ENCODE results near the gene GPR160. TPM values are rescaled to one million over a fixed set of nuclear protein-coding genes. Genes with fewer than 3 reads are reported as not detected.

Gene GPR160, protein sequence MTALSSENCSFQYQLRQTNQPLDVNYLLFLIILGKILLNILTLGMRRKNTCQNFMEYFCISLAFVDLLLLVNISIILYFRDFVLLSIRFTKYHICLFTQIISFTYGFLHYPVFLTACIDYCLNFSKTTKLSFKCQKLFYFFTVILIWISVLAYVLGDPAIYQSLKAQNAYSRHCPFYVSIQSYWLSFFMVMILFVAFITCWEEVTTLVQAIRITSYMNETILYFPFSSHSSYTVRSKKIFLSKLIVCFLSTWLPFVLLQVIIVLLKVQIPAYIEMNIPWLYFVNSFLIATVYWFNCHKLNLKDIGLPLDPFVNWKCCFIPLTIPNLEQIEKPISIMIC
- 100 to 1,000 TPM in 1 of 4 donors, 10 to 100 TPM in 3; 48.6 to 358 (median 55.8) TPM for polyA plus RNA-seq
- long read RNA-seq, donor 1: 0 reads
- long read RNA-seq, donor 2, transcript GPR160-201 (4 exons, 2,039 nt): major isoform, 15 of 15 reads
- long read RNA-seq, donor 2, partial matches to known transcripts: 0 of 15 reads
- long read RNA-seq, donor 2, other reads (novel, unspliced or antisense): 0 of 15 reads
- long read RNA-seq, donor 3, transcript GPR160-201 (4 exons, 2,039 nt): major isoform, 20 of 34 reads
- long read RNA-seq, donor 3, partial matches to known transcripts: 6 of 34 reads
- long read RNA-seq, donor 3, other reads (novel, unspliced or antisense): 8 of 34 reads
- long read RNA-seq, donor 4, partial matches to known transcripts: 0 of 4 reads
- long read RNA-seq, donor 4, other reads (novel, unspliced or antisense): 0 of 4 reads
- long read RNA-seq, donor 5, transcript GPR160-201 (4 exons, 2,039 nt): major isoform, 10 of 27 reads
- long read RNA-seq, donor 5, partial matches to known transcripts: 12 of 27 reads
- long read RNA-seq, donor 5, other reads (novel, unspliced or antisense): 5 of 27 reads
- long read RNA-seq, donor 6, transcript GPR160-201 (4 exons, 2,039 nt): major isoform, 44 of 96 reads
- long read RNA-seq, donor 6, partial matches to known transcripts: 40 of 96 reads
- long read RNA-seq, donor 6, other reads (novel, unspliced or antisense): 10 of 96 reads
- long read RNA-seq, donor 7: 0 reads
- long read RNA-seq, donor 8: 0 reads
- long read RNA-seq, donor 9, transcript GPR160-201 (4 exons, 2,039 nt): major isoform, 15 of 16 reads
- long read RNA-seq, donor 9, partial matches to known transcripts: 0 of 16 reads
- long read RNA-seq, donor 9, other reads (novel, unspliced or antisense): 0 of 16 reads
- long read RNA-seq, donor 10, transcript GPR160-201 (4 exons, 2,039 nt): major isoform, 38 of 76 reads
- long read RNA-seq, donor 10, partial matches to known transcripts: 23 of 76 reads
- long read RNA-seq, donor 10, other reads (novel, unspliced or antisense): 14 of 76 reads

- Histone ChIP-seq H3K4me3 (ENCODE audit: low read depth in 1 of 3, low read length in 3 of 3) (peak within 1 kb of the TSS; percentile 73 to 84 (median 77)), H3K27me3 (ENCODE audit: control insufficient read depth in 3 of 3, insufficient read depth in 3 of 3, low read length in 3 of 3) (peaks cover 0 to 4% (median 0%) of the 10 kb centered on the region in 3 donors), H3K9me3 (ENCODE audit: control insufficient read depth in 2 of 2, insufficient read depth in 1 of 2, low read depth in 1 of 2, low read length in 1 of 2) (no peaks in the 10 kb centered on the region), H3K27ac (ENCODE audit: low read depth in 1 of 3, low read length in 2 of 3) (peak within 1 kb of the TSS; percentile 89 to 92 (median 91)), H3K4me1 (ENCODE audit: control insufficient read depth in 3 of 3, insufficient read depth in 2 of 3, low read depth in 1 of 3, low read length in 2 of 3) (peaks cover 0 to 10% (median 2%) of the 10 kb centered on the region in 3 donors), H3K36me3 (ENCODE audit: control insufficient read depth in 3 of 3, insufficient read depth in 2 of 3, low read depth in 1 of 3, low read length in 3 of 3) (peaks cover 0 to 6% (median 0%) of the 10 kb centered on the region in 3 donors)
- WGBS, 3 donors: 4 to 5% (median 5%) methylated on average over 48 to 78 of the region's 78 CpGs
- DNase-seq (peak; percentile 95 to 97), FAIRE-seq (no peak)
Measured at GRCh38 chr3:170037463-170038433, at the start of gene GPR160. TSS of gene GPR160 (plus strand) at chr3:170037995. CDS start at chr3:170083973, 45,978 bp downstream.

- H3K36me3 ChIP-seq (ENCODE audit: control insufficient read depth in 3 of 3, insufficient read depth in 2 of 3, low read depth in 1 of 3, low read length in 3 of 3): peaks cover 12 to 23% (median 14%) of the 10 kb centered on the region in 3 donors
- 94 to 97% (median 95%) methylated on average over 4 of the region's 4 CpGs for WGBS, 3 donors
- no peak overlapping the region for H3K27ac ChIP-seq (ENCODE audit: low read depth in 1 of 3, low read length in 2 of 3)
- FAIRE-seq (no peak), DNase-seq (no peak)
- no peaks in the 10 kb centered on the region for H3K4me1 ChIP-seq (ENCODE audit: control insufficient read depth in 3 of 3, insufficient read depth in 2 of 3, low read depth in 1 of 3, low read length in 2 of 3)
- no peaks in the 10 kb centered on the region for H3K27me3 ChIP-seq (ENCODE audit: control insufficient read depth in 3 of 3, insufficient read depth in 3 of 3, low read length in 3 of 3)
- no peak overlapping the region for H3K4me3 ChIP-seq (ENCODE audit: low read depth in 1 of 3, low read length in 3 of 3)
- no peaks in the 10 kb centered on the region for H3K9me3 ChIP-seq (ENCODE audit: control insufficient read depth in 2 of 2, insufficient read depth in 1 of 2, low read depth in 1 of 2, low read length in 1 of 2)
Measured at GRCh38 chr3:169990431-169990830, 47.4 kb upstream of the GPR160 start.

DNA sequence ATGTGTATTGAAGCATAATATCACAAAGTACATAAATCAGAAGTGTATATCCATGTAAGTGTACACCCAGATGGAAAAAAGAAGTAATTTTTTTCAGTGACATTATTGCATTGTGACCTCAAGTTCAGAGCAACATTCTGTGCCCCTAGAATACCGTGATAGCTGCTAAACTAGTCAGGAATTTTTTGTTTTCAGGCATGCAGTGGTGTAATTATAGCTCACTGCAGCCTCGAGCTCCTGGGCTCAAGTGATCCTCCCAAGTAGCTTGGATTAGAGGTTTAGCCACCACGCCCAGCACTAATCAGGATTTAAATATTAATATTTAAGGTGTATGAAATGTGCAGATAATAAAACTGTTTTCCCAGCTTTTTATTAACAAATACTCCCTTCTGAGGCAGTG is 45.6 kb upstream of the GPR160 start:
- no peaks in the 10 kb centered on the region for H3K27me3 ChIP-seq (ENCODE audit: control insufficient read depth in 3 of 3, insufficient read depth in 3 of 3, low read length in 3 of 3)
- WGBS, 3 donors: 50 to 71% (median 62%) methylated on average over 3 of the region's 3 CpGs
- H3K4me1 ChIP-seq (ENCODE audit: control insufficient read depth in 3 of 3, insufficient read depth in 2 of 3, low read depth in 1 of 3, low read length in 2 of 3): no peaks in the 10 kb centered on the region
- FAIRE-seq (no peak), DNase-seq (no peak)
- H3K4me3 ChIP-seq (ENCODE audit: low read depth in 1 of 3, low read length in 3 of 3): no peak overlapping the region
- no peak overlapping the region for H3K27ac ChIP-seq (ENCODE audit: low read depth in 1 of 3, low read length in 2 of 3)
- peaks cover 9 to 20% (median 16%) of the 10 kb centered on the region in 3 donors for H3K36me3 ChIP-seq (ENCODE audit: control insufficient read depth in 3 of 3, insufficient read depth in 2 of 3, low read depth in 1 of 3, low read length in 3 of 3)
- no peaks in the 10 kb centered on the region for H3K9me3 ChIP-seq (ENCODE audit: control insufficient read depth in 2 of 2, insufficient read depth in 1 of 2, low read depth in 1 of 2, low read length in 1 of 2)

- 86 to 93% (median 92%) methylated on average over 5 of the region's 5 CpGs for WGBS, 3 donors
- no peak overlapping the region for H3K27ac ChIP-seq (ENCODE audit: low read depth in 1 of 3, low read length in 2 of 3)
- no peak overlapping the region for H3K4me3 ChIP-seq (ENCODE audit: low read depth in 1 of 3, low read length in 3 of 3)
- no peak for FAIRE-seq
- H3K27me3 ChIP-seq (ENCODE audit: control insufficient read depth in 3 of 3, insufficient read depth in 3 of 3, low read length in 3 of 3): no peaks in the 10 kb centered on the region
- H3K4me1 ChIP-seq (ENCODE audit: control insufficient read depth in 3 of 3, insufficient read depth in 2 of 3, low read depth in 1 of 3, low read length in 2 of 3): no peaks in the 10 kb centered on the region
- DNase-seq: no peak
- H3K9me3 ChIP-seq (ENCODE audit: control insufficient read depth in 2 of 2, insufficient read depth in 1 of 2, low read depth in 1 of 2, low read length in 1 of 2): no peaks in the 10 kb centered on the region
- H3K36me3 ChIP-seq (ENCODE audit: control insufficient read depth in 3 of 3, insufficient read depth in 2 of 3, low read depth in 1 of 3, low read length in 3 of 3): peaks cover 8 to 19% (median 13%) of the 10 kb centered on the region in 3 donors
Measured at GRCh38 chr3:169992781-169993180, 45.0 kb upstream of the GPR160 start.

DNA sequence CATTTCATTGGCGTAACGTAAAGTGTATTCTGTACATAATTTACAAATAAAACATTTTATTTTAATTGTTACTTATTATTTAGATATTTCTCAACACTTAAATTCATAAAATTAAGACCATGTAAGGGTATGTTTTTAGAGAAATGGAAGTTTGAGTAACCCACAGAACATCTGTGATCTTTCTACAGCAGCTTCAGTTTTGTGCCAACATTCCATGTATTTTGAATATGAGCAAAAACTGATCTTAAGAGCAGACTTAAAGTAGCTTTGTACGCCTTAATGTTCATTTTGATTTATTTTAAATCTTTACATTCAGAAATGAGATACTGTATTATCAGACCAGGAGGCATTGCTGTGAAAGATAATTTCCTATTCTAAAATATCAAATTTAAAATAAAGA is 44.0 kb upstream of the GPR160 start:
- no peak overlapping the region for H3K27ac ChIP-seq (ENCODE audit: low read depth in 1 of 3, low read length in 2 of 3)
- no peak for DNase-seq
- H3K4me1 ChIP-seq (ENCODE audit: control insufficient read depth in 3 of 3, insufficient read depth in 2 of 3, low read depth in 1 of 3, low read length in 2 of 3): no peaks in the 10 kb centered on the region
- WGBS, 3 donors: 87 to 99% (median 96%) methylated on average over 3 of the region's 3 CpGs
- peaks cover 8 to 19% (median 12%) of the 10 kb centered on the region in 3 donors for H3K36me3 ChIP-seq (ENCODE audit: control insufficient read depth in 3 of 3, insufficient read depth in 2 of 3, low read depth in 1 of 3, low read length in 3 of 3)
- no peak overlapping the region for H3K4me3 ChIP-seq (ENCODE audit: low read depth in 1 of 3, low read length in 3 of 3)
- H3K27me3 ChIP-seq (ENCODE audit: control insufficient read depth in 3 of 3, insufficient read depth in 3 of 3, low read length in 3 of 3): no peaks in the 10 kb centered on the region
- H3K9me3 ChIP-seq (ENCODE audit: control insufficient read depth in 2 of 2, insufficient read depth in 1 of 2, low read depth in 1 of 2, low read length in 1 of 2): no peaks in the 10 kb centered on the region
- FAIRE-seq: peak; percentile 80

- no peak overlapping the region for H3K4me3 ChIP-seq (ENCODE audit: low read depth in 1 of 3, low read length in 3 of 3)
- H3K27me3 ChIP-seq (ENCODE audit: control insufficient read depth in 3 of 3, insufficient read depth in 3 of 3, low read length in 3 of 3): no peaks in the 10 kb centered on the region
- H3K9me3 ChIP-seq (ENCODE audit: control insufficient read depth in 2 of 2, insufficient read depth in 1 of 2, low read depth in 1 of 2, low read length in 1 of 2): peaks cover 0 to 3% of the 10 kb centered on the region in 2 donors
- FAIRE-seq (no peak), DNase-seq (no peak)
- peaks cover 6 to 12% (median 10%) of the 10 kb centered on the region in 3 donors for H3K36me3 ChIP-seq (ENCODE audit: control insufficient read depth in 3 of 3, insufficient read depth in 2 of 3, low read depth in 1 of 3, low read length in 3 of 3)
- no peak overlapping the region for H3K27ac ChIP-seq (ENCODE audit: low read depth in 1 of 3, low read length in 2 of 3)
- 95 to 97% (median 96%) methylated on average over 2 of the region's 2 CpGs for WGBS, 3 donors
- no peaks in the 10 kb centered on the region for H3K4me1 ChIP-seq (ENCODE audit: control insufficient read depth in 3 of 3, insufficient read depth in 2 of 3, low read depth in 1 of 3, low read length in 2 of 3)
Measured at GRCh38 chr3:169996063-169996462, 41.7 kb upstream of the GPR160 start.

DNA sequence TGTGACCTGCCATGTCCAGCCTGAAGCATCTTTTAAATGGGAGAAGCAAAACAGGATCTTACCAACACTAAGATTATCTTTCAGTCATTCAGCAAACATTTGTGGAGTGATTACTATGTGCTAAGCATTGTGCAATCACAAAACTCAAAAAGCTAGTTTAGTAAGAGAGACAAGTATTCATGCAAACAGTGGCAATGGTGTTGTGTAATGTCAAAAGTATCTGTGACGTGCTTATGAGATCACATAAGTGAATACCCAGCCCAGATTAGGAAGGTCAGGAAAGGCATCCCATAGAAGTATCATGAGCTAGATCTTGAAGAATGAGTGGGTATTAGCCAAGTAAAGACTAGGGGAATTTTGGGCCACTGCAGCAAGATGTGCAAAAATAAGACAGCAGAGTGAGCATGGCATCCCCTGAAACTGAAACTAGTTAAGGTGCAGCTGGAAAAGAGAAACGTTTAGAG is 39.1 kb upstream of the GPR160 start:
- Histone ChIP-seq H3K4me1 (ENCODE audit: control insufficient read depth in 3 of 3, insufficient read depth in 2 of 3, low read depth in 1 of 3, low read length in 2 of 3) (no peaks in the 10 kb centered on the region), H3K27me3 (ENCODE audit: control insufficient read depth in 3 of 3, insufficient read depth in 3 of 3, low read length in 3 of 3) (no peaks in the 10 kb centered on the region), H3K36me3 (ENCODE audit: control insufficient read depth in 3 of 3, insufficient read depth in 2 of 3, low read depth in 1 of 3, low read length in 3 of 3) (peaks cover 0 to 4% (median 3%) of the 10 kb centered on the region in 3 donors), H3K4me3 (ENCODE audit: low read depth in 1 of 3, low read length in 3 of 3) (no peak overlapping the region), H3K27ac (ENCODE audit: low read depth in 1 of 3, low read length in 2 of 3) (no peak overlapping the region), H3K9me3 (ENCODE audit: control insufficient read depth in 2 of 2, insufficient read depth in 1 of 2, low read depth in 1 of 2, low read length in 1 of 2) (peaks cover 0 to 3% of the 10 kb centered on the region in 2 donors)
- DNase-seq (no peak), FAIRE-seq (no peak)
- WGBS, 3 donors: 42 to 46% (median 43%) methylated on average over 2 of the region's 2 CpGs

Measured in small intestine (tissue), 16 donors.